NK-92 (cell line): Measurements from ENCODE around the gene PTPRG.

Experiments used
- DNase-seq: peaks from one replicate; lab custom pipeline; 2025; ENCODE audit not compliant: unreplicated experiment; lab: John Stamatoyannopoulos, UW

The PTPRG gene

GRCh38 chr3:61979638-61980037 lies 418.3 kb downstream of the PTPRG start:
- no peak for DNase-seq

GRCh38 chr3:61980041-61980440 lies 418.7 kb downstream of the PTPRG start:
- DNase-seq = no peak

- DNase-seq = no peak
These were observed 419.7 kb downstream of the PTPRG start for GRCh38 chr3:61981060-61981459.

- no peak for DNase-seq
These were observed 422.1 kb downstream of the PTPRG start for GRCh38 chr3:61983479-61983878.

- no peak for DNase-seq
These were observed 423.6 kb downstream of the PTPRG start for GRCh38 chr3:61985020-61985419.

- DNase-seq = no peak
These were observed 425.1 kb downstream of the PTPRG start for GRCh38 chr3:61986473-61986872.

- DNase-seq = no peak
These were observed 428.3 kb downstream of the PTPRG start for GRCh38 chr3:61989681-61990080.

- DNase-seq = no peak
These were observed 429.1 kb downstream of the PTPRG start for GRCh38 chr3:61990327-61991027.

GRCh38 chr3:61991706-61992105 lies 430.3 kb downstream of the PTPRG start:
- DNase-seq = no peak

- no peak for DNase-seq
These were observed 435.0 kb downstream of the PTPRG start for GRCh38 chr3:61996366-61996765.

- no peak for DNase-seq
These were observed 435.7 kb downstream of the PTPRG start for GRCh38 chr3:61997101-61997500.

GRCh38 chr3:62003835-62004234 lies 442.5 kb downstream of the PTPRG start:
- no peak for DNase-seq

- DNase-seq = no peak
These were observed 445.7 kb downstream of the PTPRG start for GRCh38 chr3:62007036-62007435.

- DNase-seq = no peak
These were observed 449.6 kb downstream of the PTPRG start for GRCh38 chr3:62010989-62011388.

GRCh38 chr3:62011666-62012065 lies 450.3 kb downstream of the PTPRG start:
- no peak for DNase-seq

- no peak for DNase-seq
These were observed 452.6 kb downstream of the PTPRG start for GRCh38 chr3:62013951-62014350.

GRCh38 chr3:62015111-62015510 lies 453.7 kb downstream of the PTPRG start:
- no peak for DNase-seq

- no peak for DNase-seq
These were observed 458.5 kb downstream of the PTPRG start for GRCh38 chr3:62019906-62020305.

- no peak for DNase-seq
These were observed 459.3 kb downstream of the PTPRG start for GRCh38 chr3:62020706-62021105.

- DNase-seq = no peak
These were observed 460.9 kb downstream of the PTPRG start for GRCh38 chr3:62022312-62022711.

- no peak for DNase-seq
These were observed 463.5 kb downstream of the PTPRG start for GRCh38 chr3:62024882-62025281.

- DNase-seq = no peak
These were observed 464.5 kb downstream of the PTPRG start for GRCh38 chr3:62025913-62026312.

- DNase-seq = no peak
These were observed 465.9 kb downstream of the PTPRG start for GRCh38 chr3:62027241-62027640.
